Neuronal stem cell (in vitro differentiated cells): ENCODE data around the gene KAZN.

ENCODE experiments used
- DNase-seq: peaks from one replicate; pipeline ENCODE4 v3.0.0-alpha.2; 2013; ENCODE audit warnings: low spot score
- H2AFZ ChIP-seq: one replicate; pipeline ENCODE4 v1.6.1; 2013; ENCODE audit warnings: mild to moderate bottlenecking, low read length, inconsistent platforms
- H2AK5ac ChIP-seq: 2 replicates; pipeline ENCODE4 v1.6.1; 2013; ENCODE audit warnings: low read depth, mild to moderate bottlenecking, inconsistent platforms, low read length, moderate library complexity, mixed read lengths
- H2BK120ac ChIP-seq: 2 replicates; pipeline ENCODE4 v1.6.1; 2013; ENCODE audit warnings: low read depth, mild to moderate bottlenecking, inconsistent platforms, low read length, moderate library complexity, mixed read lengths
- H2BK12ac ChIP-seq: one replicate; pipeline ENCODE4 v1.6.1; 2013; ENCODE audit warnings: low read length, inconsistent platforms
- H2BK15ac ChIP-seq: 2 replicates; pipeline ENCODE4 v1.6.1; 2013; ENCODE audit warnings: mild to moderate bottlenecking, low read length, inconsistent platforms, mixed read lengths
- H2BK5ac ChIP-seq: one replicate; pipeline ENCODE4 v1.6.1; 2013; ENCODE audit warnings: inconsistent platforms, mild to moderate bottlenecking, low read length, moderate library complexity
- H3K14ac ChIP-seq: one replicate; pipeline ENCODE4 v1.6.1; 2013; ENCODE audit warnings: low read length, inconsistent platforms
- H3K18ac ChIP-seq: 2 replicates; pipeline ENCODE4 v1.6.1; 2013; ENCODE audit warnings: low read length, inconsistent platforms
- H3K23ac ChIP-seq: 2 replicates; pipeline ENCODE4 v1.6.1; 2013; ENCODE audit warnings: low read depth, mild to moderate bottlenecking, mixed read lengths, low read length, inconsistent platforms; ENCODE audit not compliant: poor library complexity
- H3K27ac ChIP-seq: replicated peaks from 3 replicates; pipeline ENCODE4 v1.5.1; 2013; ENCODE audit warnings: low read length, inconsistent platforms
- H3K27me3 ChIP-seq, 3 experiments: 2 replicates each; pipeline ENCODE4 v1.6.1; 2013; ENCODE audit warnings: low read length in 3 of 3, mild to moderate bottlenecking in 2 of 3, inconsistent platforms in 1 of 3, low read depth in 1 of 3, mixed read lengths in 1 of 3, moderate library complexity in 1 of 3; ENCODE audit not compliant: control insufficient read depth in 3 of 3, insufficient read depth in 3 of 3
- H3K36me3 ChIP-seq, 2 donors: replicated peaks in 1 of 2; 2 replicates each; pipeline ENCODE4 v1.6.1; 2013; ENCODE audit warnings: low read length in 2 of 2; ENCODE audit not compliant: control insufficient read depth in 2 of 2, insufficient read depth in 2 of 2
- H3K4ac ChIP-seq: 2 replicates; pipeline ENCODE4 v1.6.1; 2013; ENCODE audit warnings: inconsistent platforms, mild to moderate bottlenecking, low read length, moderate library complexity
- H3K4me1 ChIP-seq, 2 donors: 1 replicate in 1 of 2; 2 replicates in 1 of 2; pipeline ENCODE4 v1.6.1; 2013; ENCODE audit warnings: low read length in 2 of 2, low read depth in 1 of 2; ENCODE audit not compliant: control insufficient read depth in 2 of 2, insufficient read depth in 1 of 2
- H3K4me2 ChIP-seq: one replicate; pipeline ENCODE4 v1.6.1; 2013; ENCODE audit warnings: mild to moderate bottlenecking, low read length, inconsistent platforms; ENCODE audit not compliant: insufficient read depth, poor library complexity, severe bottlenecking
- H3K4me3 ChIP-seq, 2 donors: 2 replicates each; pipeline ENCODE4 v1.5.1; 2013; ENCODE audit warnings: low read length in 2 of 2, mild to moderate bottlenecking in 2 of 2, inconsistent platforms in 1 of 2, moderate library complexity in 1 of 2
- H3K79me1 ChIP-seq: one replicate; pipeline ENCODE4 v1.6.1; 2013; ENCODE audit warnings: low read depth, mild to moderate bottlenecking, inconsistent platforms, low read length, moderate library complexity
- H3K9ac ChIP-seq: one replicate; pipeline ENCODE4 v1.6.1; 2013; ENCODE audit warnings: mild to moderate bottlenecking, low read depth, low read length, inconsistent platforms; ENCODE audit not compliant: poor library complexity
- H3K9me3 ChIP-seq, 2 donors: replicated peaks in 1 of 2; 2 replicates each; pipeline versions ENCODE3 to v1.6.1; 2013; ENCODE audit warnings: low read length in 2 of 2, mild to moderate bottlenecking in 2 of 2, inconsistent platforms in 1 of 2, low read depth in 1 of 2, mixed read lengths in 1 of 2, moderate library complexity in 1 of 2; ENCODE audit not compliant: control insufficient read depth in 2 of 2, insufficient read depth in 1 of 2
- H4K8ac ChIP-seq: one replicate; pipeline ENCODE4 v1.6.1; 2013; ENCODE audit warnings: low read depth, mild to moderate bottlenecking, inconsistent platforms, low read length, moderate library complexity
- H4K91ac ChIP-seq: one replicate; pipeline ENCODE4 v1.6.1; 2013; ENCODE audit warnings: low read length, low read depth, mild to moderate bottlenecking, inconsistent platforms; ENCODE audit not compliant: poor library complexity
- WGBS, 2 donors: extraction: QIAGEN DNeasy Blood & Tissue Kit; methylation state at CpG; one replicate each; pipeline ENCODE4 v1.1.7; 2013; ENCODE audit warnings: missing lambda C conversion rate in 2 of 2, mixed read lengths in 1 of 2; ENCODE audit not compliant: insufficient read length in 2 of 2, insufficient replicate concordance in 1 of 2; ENCODE audit errors: extremely low coverage in 2 of 2; 5-methylcytosine and 5-hydroxymethylcytosine counted together

KAZN gene

GRCh38 chr1:14922942-14923726 is 324.6 kb downstream of the KAZN start:
- no peak overlapping the region for H2BK120ac ChIP-seq
- peak overlapping the region; percentile 62 for H2AFZ ChIP-seq
- no peak overlapping the region for H2AK5ac ChIP-seq
- no peaks in the 10 kb centered on the region for H3K9me3 ChIP-seq
- peak overlapping the region; percentile 47 for H3K14ac ChIP-seq
- peaks cover 10 to 34% of the 10 kb centered on the region in 2 donors for H3K4me1 ChIP-seq
- no peak overlapping the region for H3K9ac ChIP-seq
- no peak for DNase-seq
- no peak overlapping the region for H4K91ac ChIP-seq
- H2BK5ac ChIP-seq: no peak overlapping the region
- no peaks in the 10 kb centered on the region for H3K36me3 ChIP-seq
- H3K4ac ChIP-seq: no peak overlapping the region
- peaks cover 0 to 23% (median 0%) of the 10 kb centered on the region in 3 experiments for H3K27me3 ChIP-seq
- H3K4me3 ChIP-seq: peak overlapping the region in 1 of 2 donors; percentile 53
- WGBS, 2 donors: no CpG with 5 or more reads among the region's 11 CpGs
- H3K79me1 ChIP-seq: peaks cover 3% of the 10 kb centered on the region
- peak overlapping the region; percentile 50 for H3K18ac ChIP-seq
- H3K27ac ChIP-seq: no peak overlapping the region
- H2BK12ac ChIP-seq: no peak overlapping the region
- no peak overlapping the region for H4K8ac ChIP-seq
- peak overlapping the region; percentile 32 for H3K23ac ChIP-seq
- no peak overlapping the region for H2BK15ac ChIP-seq
- H3K4me2 ChIP-seq: no peak overlapping the region

GRCh38 chr1:14923727-14924452 is 325.4 kb downstream of the KAZN start:
- H3K27me3 ChIP-seq: peaks cover 0 to 25% (median 0%) of the 10 kb centered on the region in 3 experiments
- H2BK15ac ChIP-seq: no peak overlapping the region
- H3K36me3 ChIP-seq: no peaks in the 10 kb centered on the region
- H4K8ac ChIP-seq: no peak overlapping the region
- peak overlapping the region; percentile 14 for H2AK5ac ChIP-seq
- H2BK120ac ChIP-seq: no peak overlapping the region
- H3K4me3 ChIP-seq: peak overlapping the region; percentile 53 to 81
- no peak for DNase-seq
- H3K4me2 ChIP-seq: peak overlapping the region; percentile 93
- H3K4me1 ChIP-seq: peaks cover 10 to 34% of the 10 kb centered on the region in 2 donors
- H3K18ac ChIP-seq: peak overlapping the region; percentile 50
- no peak overlapping the region for H4K91ac ChIP-seq
- no peak overlapping the region for H2BK12ac ChIP-seq
- peak overlapping the region; percentile 51 for H3K9ac ChIP-seq
- H2AFZ ChIP-seq: peak overlapping the region; percentile 62
- no peak overlapping the region for H3K4ac ChIP-seq
- no peak overlapping the region for H3K23ac ChIP-seq
- H3K79me1 ChIP-seq: peaks cover 3% of the 10 kb centered on the region
- H3K9me3 ChIP-seq: no peaks in the 10 kb centered on the region
- WGBS, 2 donors: no CpG with 5 or more reads among the region's 101 CpGs
- peak overlapping the region; percentile 47 for H3K14ac ChIP-seq
- no peak overlapping the region for H2BK5ac ChIP-seq
- no peak overlapping the region for H3K27ac ChIP-seq

GRCh38 chr1:14924455-14925331 is 326.2 kb downstream of the KAZN start:
- peak overlapping the region; percentile 58 for H2AK5ac ChIP-seq
- H3K27me3 ChIP-seq: peaks cover 0 to 25% (median 0%) of the 10 kb centered on the region in 3 experiments
- H3K9me3 ChIP-seq: no peaks in the 10 kb centered on the region
- peak overlapping the region; percentile 44 for H3K23ac ChIP-seq
- no peak overlapping the region for H4K91ac ChIP-seq
- no peak overlapping the region for H2BK12ac ChIP-seq
- H2BK15ac ChIP-seq: no peak overlapping the region
- H3K4me3 ChIP-seq: peak overlapping the region; percentile 53 to 81
- H3K4me2 ChIP-seq: peak overlapping the region; percentile 93
- H3K27ac ChIP-seq: no peak overlapping the region
- H2BK120ac ChIP-seq: no peak overlapping the region
- H2AFZ ChIP-seq: peak overlapping the region; percentile 47
- WGBS, 2 donors: no CpG with 5 or more reads among the region's 94 CpGs
- H4K8ac ChIP-seq: no peak overlapping the region
- H3K4me1 ChIP-seq: peaks cover 10 to 34% of the 10 kb centered on the region in 2 donors
- H3K4ac ChIP-seq: no peak overlapping the region
- H3K9ac ChIP-seq: peak overlapping the region; percentile 51
- H3K18ac ChIP-seq: peak overlapping the region; percentile 89
- peak overlapping the region; percentile 84 for H3K14ac ChIP-seq
- H2BK5ac ChIP-seq: no peak overlapping the region
- H3K36me3 ChIP-seq: no peaks in the 10 kb centered on the region
- no peak for DNase-seq
- H3K79me1 ChIP-seq: peaks cover 3% of the 10 kb centered on the region
